Measurements from ENCODE around the gene KLRG1. TPM values are rescaled to one million over a fixed set of nuclear protein-coding genes. Genes with fewer than 3 reads are reported as not detected.

The KLRG1 gene
- total and polyA plus RNA-seq, 2 donors (not counting 1 experiment from before 2014, with no cell fraction given), result 3.7 to 3.9 TPM

- Histone ChIP-seq H3K4me2 (replicated peaks; ENCODE audit: low read depth, low read length, poor library complexity, severe bottlenecking) (no peak overlapping the region), H3K36me3 (replicated peaks in 1 of 2; ENCODE audit: control extremely low read depth in 1 of 2, control insufficient read depth in 1 of 2, extremely low read depth in 1 of 2, insufficient read depth in 2 of 2, low read length in 1 of 2) (no peaks in the 10 kb centered on the region), H3K9ac (ENCODE audit: low read length) (no peak overlapping the region), H3K4me3 (ENCODE audit: control extremely low read depth in 1 of 5, extremely low read depth in 1 of 5, insufficient read depth in 1 of 5, low read depth in 2 of 5, low read length in 4 of 5) (no peak overlapping the region), H3K27me3 (replicated peaks in 1 of 4; ENCODE audit: control extremely low read depth in 1 of 4, control insufficient read depth in 3 of 4, insufficient read depth in 4 of 4, low read length in 3 of 4) (no peaks in the 10 kb centered on the region), H3K9me3 (ENCODE audit: control extremely low read depth in 1 of 3, control insufficient read depth in 2 of 3, insufficient read depth in 1 of 3, low read length in 2 of 3) (no peaks in the 10 kb centered on the region), H3K27ac (ENCODE audit: low read length in 2 of 2) (no peak overlapping the region), H3K4me1 (ENCODE audit: control insufficient read depth in 2 of 2, insufficient read depth in 2 of 2, low read length in 2 of 2) (no peaks in the 10 kb centered on the region), H2AFZ (ENCODE audit: insufficient read depth, low read depth, low read length, poor library complexity, severe bottlenecking) (no peak overlapping the region), H4K20me1 (ENCODE audit: control insufficient read depth, insufficient read depth, low read length, poor library complexity, severe bottlenecking) (no peaks in the 10 kb centered on the region), H3K79me2 (ENCODE audit: control insufficient read depth, insufficient read depth, low read length) (no peaks in the 10 kb centered on the region)
- ChIA-PET CTCF (interaction anchor here (0.6 to 0.9 kb wide), 2 partner anchors 10 to 343 kb away, joined by 3 read pairs; no protein-coding TSS in a partner anchor), POLR2A (no interaction called here)
- Mint-ChIP-seq H3K9me3 (ENCODE audit: insufficient read depth) (no peaks in the 10 kb centered on the region), H3K27ac (no peak overlapping the region), H3K27me3 (no peaks in the 10 kb centered on the region), H3K4me3 (no peak overlapping the region), H3K4me1 (no peaks in the 10 kb centered on the region)
- intact Hi-C loops (cut with micrococcal nuclease), result no loop called here
- TF ChIP-seq, protein P1, sequence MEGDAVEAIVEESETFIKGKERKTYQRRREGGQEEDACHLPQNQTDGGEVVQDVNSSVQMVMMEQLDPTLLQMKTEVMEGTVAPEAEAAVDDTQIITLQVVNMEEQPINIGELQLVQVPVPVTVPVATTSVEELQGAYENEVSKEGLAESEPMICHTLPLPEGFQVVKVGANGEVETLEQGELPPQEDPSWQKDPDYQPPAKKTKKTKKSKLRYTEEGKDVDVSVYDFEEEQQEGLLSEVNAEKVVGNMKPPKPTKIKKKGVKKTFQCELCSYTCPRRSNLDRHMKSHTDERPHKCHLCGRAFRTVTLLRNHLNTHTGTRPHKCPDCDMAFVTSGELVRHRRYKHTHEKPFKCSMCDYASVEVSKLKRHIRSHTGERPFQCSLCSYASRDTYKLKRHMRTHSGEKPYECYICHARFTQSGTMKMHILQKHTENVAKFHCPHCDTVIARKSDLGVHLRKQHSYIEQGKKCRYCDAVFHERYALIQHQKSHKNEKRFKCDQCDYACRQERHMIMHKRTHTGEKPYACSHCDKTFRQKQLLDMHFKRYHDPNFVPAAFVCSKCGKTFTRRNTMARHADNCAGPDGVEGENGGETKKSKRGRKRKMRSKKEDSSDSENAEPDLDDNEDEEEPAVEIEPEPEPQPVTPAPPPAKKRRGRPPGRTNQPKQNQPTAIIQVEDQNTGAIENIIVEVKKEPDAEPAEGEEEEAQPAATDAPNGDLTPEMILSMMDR (IDR thresholded peaks at IDR 0.05), result no peak
- TF ChIP-seq EZH2 (IDR thresholded peaks at IDR 0.05; ENCODE audit: borderline replicate concordance, insufficient read depth, low read depth, low read length, poor library complexity, severe bottlenecking), result no peak
- ATAC-seq (ENCODE audit: low read depth) (no peak), DNase-seq (no peak)
- 98% methylated on average over 4 of the region's 7 CpGs for WGBS (ENCODE audit: insufficient coverage)
These were observed 38.1 kb downstream of the KLRG1 start for GRCh38 chr12:9027161-9028059.

- intact Hi-C loops (cut with micrococcal nuclease), result loop anchor here (10.0 kb wide), 1 partner anchor 116 kb away; the partner anchor contains the start of gene PHC1
- no peak for ATAC-seq (ENCODE audit: low read depth)
- CTCF ChIA-PET, result interaction anchor here (1.5 to 2.1 kb wide), 2 partner anchors 19 to 486 kb away, joined by 6 to 7 read pairs; no protein-coding TSS in a partner anchor
- no peak for DNase-seq
- TF ChIP-seq, protein P1 (IDR thresholded peaks at IDR 0.05), result no peak
- TF ChIP-seq EZH2 (IDR thresholded peaks at IDR 0.05; ENCODE audit: borderline replicate concordance, insufficient read depth, low read depth, low read length, poor library complexity, severe bottlenecking), result no peak
- H3K4me1 ChIP-seq (ENCODE audit: control insufficient read depth in 2 of 2, insufficient read depth in 2 of 2, low read length in 2 of 2), result no peaks in the 10 kb centered on the region
- H3K9ac ChIP-seq (ENCODE audit: low read length), result no peak overlapping the region
- no peak overlapping the region for H2AFZ ChIP-seq (ENCODE audit: insufficient read depth, low read depth, low read length, poor library complexity, severe bottlenecking)
- H3K27ac ChIP-seq (ENCODE audit: low read length in 2 of 2), result no peak overlapping the region
- Mint-ChIP-seq H3K4me3 (no peak overlapping the region), H3K27me3 (no peaks in the 10 kb centered on the region), H3K4me1 (no peaks in the 10 kb centered on the region), H3K9me3 (ENCODE audit: insufficient read depth) (no peaks in the 10 kb centered on the region), H3K27ac (no peak overlapping the region)
- no peaks in the 10 kb centered on the region for H3K36me3 ChIP-seq (replicated peaks in 1 of 2; ENCODE audit: control extremely low read depth in 1 of 2, control insufficient read depth in 1 of 2, extremely low read depth in 1 of 2, insufficient read depth in 2 of 2, low read length in 1 of 2)
- no peaks in the 10 kb centered on the region for H3K27me3 ChIP-seq (replicated peaks in 1 of 4; ENCODE audit: control extremely low read depth in 1 of 4, control insufficient read depth in 3 of 4, insufficient read depth in 4 of 4, low read length in 3 of 4)
- H3K4me2 ChIP-seq (replicated peaks; ENCODE audit: low read depth, low read length, poor library complexity, severe bottlenecking), result no peak overlapping the region
- H3K79me2 ChIP-seq (ENCODE audit: control insufficient read depth, insufficient read depth, low read length), result no peaks in the 10 kb centered on the region
- H4K20me1 ChIP-seq (ENCODE audit: control insufficient read depth, insufficient read depth, low read length, poor library complexity, severe bottlenecking), result no peaks in the 10 kb centered on the region
- 69% methylated on average over 2 of the region's 2 CpGs for WGBS (ENCODE audit: insufficient coverage)
- POLR2A ChIA-PET, result no interaction called here
- H3K4me3 ChIP-seq (ENCODE audit: control extremely low read depth in 1 of 5, extremely low read depth in 1 of 5, insufficient read depth in 1 of 5, low read depth in 2 of 5, low read length in 4 of 5), result no peak overlapping the region
- H3K9me3 ChIP-seq (ENCODE audit: control extremely low read depth in 1 of 3, control insufficient read depth in 2 of 3, insufficient read depth in 1 of 3, low read length in 2 of 3), result peaks cover 0 to 3% (median 0%) of the 10 kb centered on the region in 3 donors
These were observed 41.4 kb downstream of the KLRG1 start for GRCh38 chr12:9030776-9031175.
